ENCODE data around the gene STEAP4.

DNA sequence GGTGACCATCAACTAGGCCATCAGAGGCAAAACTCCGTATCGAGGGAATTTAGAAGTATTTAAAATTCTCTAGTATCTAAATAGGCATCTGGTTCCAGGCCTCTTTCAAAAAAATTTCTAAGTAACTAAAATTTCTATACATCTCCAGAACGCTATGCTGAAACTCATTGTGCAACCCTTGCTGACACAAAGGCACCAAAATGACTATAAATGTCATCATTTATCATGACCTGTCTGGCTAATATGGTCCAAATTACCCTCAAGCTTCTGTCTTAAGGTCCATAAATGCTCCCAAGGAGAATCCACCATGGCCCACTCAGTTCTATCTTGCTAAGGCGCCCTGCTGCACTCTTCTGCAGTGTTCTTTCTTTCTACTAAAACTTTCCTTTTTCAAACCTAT, 16.2 kb downstream of the STEAP4 start:
- TF ChIP-seq, protein P1, sequence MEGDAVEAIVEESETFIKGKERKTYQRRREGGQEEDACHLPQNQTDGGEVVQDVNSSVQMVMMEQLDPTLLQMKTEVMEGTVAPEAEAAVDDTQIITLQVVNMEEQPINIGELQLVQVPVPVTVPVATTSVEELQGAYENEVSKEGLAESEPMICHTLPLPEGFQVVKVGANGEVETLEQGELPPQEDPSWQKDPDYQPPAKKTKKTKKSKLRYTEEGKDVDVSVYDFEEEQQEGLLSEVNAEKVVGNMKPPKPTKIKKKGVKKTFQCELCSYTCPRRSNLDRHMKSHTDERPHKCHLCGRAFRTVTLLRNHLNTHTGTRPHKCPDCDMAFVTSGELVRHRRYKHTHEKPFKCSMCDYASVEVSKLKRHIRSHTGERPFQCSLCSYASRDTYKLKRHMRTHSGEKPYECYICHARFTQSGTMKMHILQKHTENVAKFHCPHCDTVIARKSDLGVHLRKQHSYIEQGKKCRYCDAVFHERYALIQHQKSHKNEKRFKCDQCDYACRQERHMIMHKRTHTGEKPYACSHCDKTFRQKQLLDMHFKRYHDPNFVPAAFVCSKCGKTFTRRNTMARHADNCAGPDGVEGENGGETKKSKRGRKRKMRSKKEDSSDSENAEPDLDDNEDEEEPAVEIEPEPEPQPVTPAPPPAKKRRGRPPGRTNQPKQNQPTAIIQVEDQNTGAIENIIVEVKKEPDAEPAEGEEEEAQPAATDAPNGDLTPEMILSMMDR (conservative IDR thresholded peaks at IDR 0.05 in 1 of 2, IDR thresholded peaks at IDR 0.05 in 1 of 2; ENCODE audit: extremely low read depth in 1 of 2, insufficient read depth in 1 of 2, low read depth in 1 of 2, low read length in 2 of 2) = no peak
- TF ChIP-seq EZH2 (IDR thresholded peaks at IDR 0.05; ENCODE audit: borderline replicate concordance, low read length) = no peak

All from mammary epithelial cell (primary cell).